ENCODE results near the gene LRMDA. TPM values are rescaled to one million over a fixed set of nuclear protein-coding genes. Genes with fewer than 3 reads are reported as not detected.

LRMDA gene
- total RNA-seq, 2 donors from 2014 or later = 12.2 to 25.4 TPM

DNA sequence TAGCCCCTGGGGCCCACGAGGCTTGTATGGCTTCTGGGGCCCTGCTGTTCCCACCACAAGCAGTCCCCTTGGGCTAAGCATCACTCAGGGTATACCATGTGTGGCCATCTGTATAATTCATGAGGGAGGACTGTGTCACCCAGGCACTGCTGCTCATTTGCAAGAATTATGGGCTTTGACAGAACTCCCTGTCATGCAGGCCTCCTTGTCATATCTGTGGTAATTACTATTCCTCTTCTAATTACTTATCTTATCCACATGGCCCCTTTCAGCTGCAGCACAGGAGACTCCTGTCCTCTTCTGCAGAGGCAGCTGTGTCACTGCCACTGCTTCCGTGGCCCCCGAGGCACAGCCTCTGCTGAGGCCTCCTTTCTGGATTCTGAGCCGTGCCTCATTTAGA lies 46.3 kb downstream of the LRMDA start:
- Histone ChIP-seq H3K4me3 (no peak overlapping the region), H3K9me3 (no peaks in the 10 kb centered on the region), H3K36me3 (replicated peaks in 1 of 2; ENCODE audit: insufficient read depth in 1 of 2, low read depth in 2 of 2) (no peaks in the 10 kb centered on the region), H3K27ac (no peak overlapping the region), H3K27me3 (no peaks in the 10 kb centered on the region), H3K4me1 (peaks cover 11% of the 10 kb centered on the region)
- 89% methylated on average over 4 of the region's 4 CpGs for WGBS, 2 donors
- TF ChIP-seq CTCF (IDR thresholded peaks at IDR 0.05) = no peak
- no peak for DNase-seq
- intact Hi-C loops (cut with DNase I) = no loop called here
- no peak for ATAC-seq

DNA sequence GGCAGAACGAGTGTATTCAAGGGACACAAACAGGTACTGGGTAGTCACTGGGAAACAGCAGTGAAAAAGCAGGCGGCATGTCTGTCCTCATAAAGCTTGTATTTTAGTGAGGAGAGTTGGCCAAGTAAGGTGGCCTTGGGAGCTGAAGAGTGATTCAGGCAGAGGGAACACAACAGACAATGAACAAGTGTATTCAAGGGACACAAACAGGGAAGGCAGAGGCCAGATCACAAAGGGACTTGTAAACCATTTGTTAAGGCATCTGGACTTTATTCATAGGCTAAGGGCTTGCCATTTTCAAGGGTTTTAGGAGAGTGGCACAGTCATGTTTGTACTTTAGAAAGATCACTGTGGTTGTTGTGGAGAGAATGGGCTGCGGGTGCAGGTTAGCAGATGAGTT lies 49.0 kb downstream of the LRMDA start:
- no peaks in the 10 kb centered on the region for H3K9me3 ChIP-seq
- no peak for TF ChIP-seq CTCF (IDR thresholded peaks at IDR 0.05)
- no peak for TF ChIP-seq POLR2A (IDR thresholded peaks at IDR 0.05)
- peaks cover 11% of the 10 kb centered on the region for H3K4me1 ChIP-seq
- no peaks in the 10 kb centered on the region for H3K27me3 ChIP-seq
- ATAC-seq (no peak), DNase-seq (no peak)
- no peaks in the 10 kb centered on the region for H3K36me3 ChIP-seq (replicated peaks in 1 of 2; ENCODE audit: insufficient read depth in 1 of 2, low read depth in 2 of 2)
- intact Hi-C loops (cut with DNase I) = no loop called here
- H3K27ac ChIP-seq = no peak overlapping the region
- H3K4me3 ChIP-seq = no peak overlapping the region
- WGBS, 2 donors = 93 to 97% methylated on average over 3 of the region's 3 CpGs

DNA sequence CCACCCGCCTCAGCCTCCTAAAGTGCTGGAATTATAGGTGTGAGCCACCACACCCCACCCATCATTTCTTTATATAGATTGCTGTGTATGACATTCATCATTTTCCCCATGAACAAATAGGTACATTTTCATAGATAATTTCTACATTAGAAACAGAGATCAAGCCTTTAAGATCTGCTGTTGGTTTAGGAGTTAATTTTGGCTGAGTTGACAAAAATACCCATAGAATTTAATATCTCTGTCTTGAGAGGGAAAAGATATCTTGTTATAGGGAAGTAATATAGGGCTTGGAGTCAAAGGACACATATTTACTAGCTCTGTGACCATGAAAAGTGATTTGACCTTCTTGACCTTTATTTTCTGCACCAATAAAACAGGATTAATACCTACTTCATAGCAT lies 51.8 kb downstream of the LRMDA start:
- TF ChIP-seq CTCF (IDR thresholded peaks at IDR 0.05) (no peak), POLR2A (IDR thresholded peaks at IDR 0.05) (no peak)
- H3K27me3 ChIP-seq = no peaks in the 10 kb centered on the region
- no peaks in the 10 kb centered on the region for H3K36me3 ChIP-seq (replicated peaks in 1 of 2; ENCODE audit: insufficient read depth in 1 of 2, low read depth in 2 of 2)
- H3K9me3 ChIP-seq = no peaks in the 10 kb centered on the region
- intact Hi-C loops (cut with DNase I) = no loop called here
- ATAC-seq (no peak), DNase-seq (no peak)
- no peaks in the 10 kb centered on the region for H3K4me1 ChIP-seq
- 93 to 100% methylated on average over 1 of the region's 1 CpG for WGBS, 2 donors
- H3K27ac ChIP-seq = no peak overlapping the region
- no peak overlapping the region for H3K4me3 ChIP-seq

DNA sequence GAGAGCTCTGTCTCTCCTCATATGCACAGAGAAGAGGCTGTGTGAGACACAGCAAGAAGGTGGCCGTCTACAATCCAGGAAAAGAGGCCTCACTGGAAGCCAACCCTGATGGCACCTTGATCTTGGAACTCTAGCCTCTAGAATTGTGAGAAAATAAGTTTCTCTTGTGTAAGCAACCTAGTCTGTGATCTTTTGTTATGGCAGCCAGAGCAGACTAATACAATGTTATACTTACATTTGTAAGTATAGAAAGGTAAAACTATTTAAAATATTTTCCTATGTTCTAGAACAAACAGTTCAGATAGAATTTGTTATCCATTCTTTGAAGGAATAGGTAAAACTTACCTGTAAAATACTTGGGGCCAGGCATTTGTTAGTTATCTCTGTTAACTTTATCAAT lies 53.3 kb downstream of the LRMDA start:
- intact Hi-C loops (cut with DNase I) = no loop called here
- DNase-seq (no peak), ATAC-seq (no peak)
- 94 to 100% methylated on average over 1 of the region's 1 CpG for WGBS, 2 donors
- TF ChIP-seq CTCF (IDR thresholded peaks at IDR 0.05) = no peak
- TF ChIP-seq POLR2A (IDR thresholded peaks at IDR 0.05) = no peak
- no peaks in the 10 kb centered on the region for H3K36me3 ChIP-seq (replicated peaks in 1 of 2; ENCODE audit: insufficient read depth in 1 of 2, low read depth in 2 of 2)
- no peaks in the 10 kb centered on the region for H3K4me1 ChIP-seq
- no peaks in the 10 kb centered on the region for H3K9me3 ChIP-seq
- no peak overlapping the region for H3K4me3 ChIP-seq
- H3K27me3 ChIP-seq = no peaks in the 10 kb centered on the region
- H3K27ac ChIP-seq = no peak overlapping the region

DNA sequence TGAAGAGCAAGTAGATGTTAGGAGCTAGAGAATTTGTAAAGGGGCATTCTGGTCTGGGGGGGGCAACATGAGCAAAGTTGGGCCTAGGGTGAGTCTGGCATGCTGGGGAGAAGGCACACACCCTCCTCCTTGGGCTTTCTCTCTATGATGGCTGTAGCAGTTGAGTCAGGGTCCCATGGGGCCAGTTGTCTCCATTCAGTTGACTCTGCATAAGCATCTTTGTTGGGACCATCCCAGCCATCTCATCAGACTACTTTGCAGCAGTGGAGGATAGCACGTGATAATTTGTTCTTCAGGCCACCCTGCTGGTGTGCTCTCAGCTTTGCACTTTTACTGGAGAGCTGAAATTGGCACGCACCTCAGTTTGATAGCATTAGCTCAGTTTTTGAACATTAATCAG lies 55.2 kb downstream of the LRMDA start:
- intact Hi-C loops (cut with DNase I) = no loop called here
- 94 to 100% methylated on average over 2 of the region's 2 CpGs for WGBS, 2 donors
- H3K4me1 ChIP-seq = no peaks in the 10 kb centered on the region

More for the DNA sequence above, 55.2 kb downstream of the LRMDA start:
- no peaks in the 10 kb centered on the region for H3K27me3 ChIP-seq
- H3K4me3 ChIP-seq = no peak overlapping the region
- no peak overlapping the region for H3K27ac ChIP-seq
- no peak for TF ChIP-seq POLR2A (IDR thresholded peaks at IDR 0.05)
- TF ChIP-seq CTCF (IDR thresholded peaks at IDR 0.05) = no peak
- ATAC-seq = no peak
- H3K9me3 ChIP-seq = no peaks in the 10 kb centered on the region
- no peaks in the 10 kb centered on the region for H3K36me3 ChIP-seq (replicated peaks in 1 of 2; ENCODE audit: insufficient read depth in 1 of 2, low read depth in 2 of 2)
- no peak for DNase-seq

Measured in body of pancreas (tissue), 4 donors.